Activated T-cell treated with anti-CD3 and anti-CD28 coated beads, Interleukin-2, amount 50 U/mL, for 24 hours (primary cell): ENCODE measurements around the gene TOPAZ1.
A peak's percentile ranks its signal among the peaks of the same experiment; 100 is the strongest.
"Not testable (repeated sequence)": the region's sequence is repeated elsewhere in the genome, so short reads cannot be mapped to it uniquely, and the experiment has no call there.

Experiments
- DNase-seq: peaks from one replicate; pipeline ENCODE4 v3.0.0-alpha.2; 2020
- H3K27ac Mint-ChIP-seq: 2 replicates; pipeline ENCODE4 v1.8.0; 2020; ENCODE audit warnings: mild to moderate bottlenecking, mixed read lengths
- H3K27me3 Mint-ChIP-seq: 2 replicates; pipeline ENCODE4 v1.8.0; 2020; ENCODE audit warnings: mixed read lengths
- H3K36me3 Mint-ChIP-seq: 2 replicates; pipeline ENCODE4 v1.8.0; 2020; ENCODE audit warnings: low read depth, mixed read lengths
- H3K4me1 Mint-ChIP-seq: 2 replicates; pipeline ENCODE4 v1.8.0; 2020; ENCODE audit warnings: low read depth, mixed read lengths
- H3K4me3 Mint-ChIP-seq: 2 replicates; pipeline ENCODE4 v1.8.0; 2020; ENCODE audit warnings: mild to moderate bottlenecking, moderate library complexity, mixed read lengths
- H3K9me3 Mint-ChIP-seq: 2 replicates; pipeline ENCODE4 v1.8.0; 2020; ENCODE audit warnings: mixed read lengths

The TOPAZ1 gene

DNA sequence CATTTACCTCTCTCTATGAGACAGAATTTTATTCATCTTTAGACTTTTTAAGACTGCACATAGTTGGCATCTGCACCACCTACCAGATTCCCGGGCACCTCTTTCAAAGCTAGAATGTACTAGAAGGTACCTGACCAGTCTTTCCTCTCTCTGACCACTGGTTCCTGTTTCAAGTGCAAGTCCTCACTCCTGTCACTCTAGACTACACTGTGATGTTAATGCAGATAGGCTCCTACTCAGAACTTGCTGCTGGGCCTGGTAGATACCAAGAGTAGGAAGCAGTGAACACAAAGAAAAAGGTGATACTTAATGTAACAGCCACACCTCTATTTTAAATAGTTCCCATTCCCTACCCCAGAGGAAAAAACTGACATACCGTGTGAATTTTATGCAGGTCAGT, 88.8 kb downstream of the TOPAZ1 start:
- Mint-ChIP-seq H3K4me1 (no peaks in the 10 kb centered on the region), H3K9me3 (no peaks in the 10 kb centered on the region), H3K4me3 (no peak overlapping the region), H3K27me3 (peaks cover 33% of the 10 kb centered on the region), H3K27ac (no peak overlapping the region), H3K36me3 (no peaks in the 10 kb centered on the region)
- DNase-seq, result no peak

DNA sequence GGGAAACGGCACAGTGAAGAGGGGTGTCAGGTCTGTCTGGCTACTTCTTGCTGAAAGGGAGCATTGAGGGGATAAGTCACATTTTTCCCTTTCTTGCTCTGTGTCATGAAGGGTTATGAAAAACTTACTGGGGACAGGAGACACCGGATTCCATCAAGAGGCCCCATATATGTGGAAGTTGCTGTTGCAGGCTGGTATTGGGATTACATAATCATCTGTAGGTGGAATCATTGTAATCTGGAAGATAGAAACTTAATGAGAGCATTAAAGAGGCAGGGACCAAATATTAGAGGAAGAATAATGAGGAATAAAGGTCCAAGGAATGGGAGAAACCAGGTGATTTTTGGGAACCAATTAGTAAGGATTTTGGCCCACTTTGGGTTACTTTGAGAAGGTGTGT, 92.6 kb downstream of the TOPAZ1 start:
- Mint-ChIP-seq H3K9me3 (no peaks in the 10 kb centered on the region), H3K4me3 (no peak overlapping the region), H3K36me3 (peaks cover 9% of the 10 kb centered on the region), H3K4me1 (peaks cover 12% of the 10 kb centered on the region), H3K27me3 (peaks cover 25% of the 10 kb centered on the region), H3K27ac (no peak overlapping the region)
- DNase-seq, result no peak

DNA sequence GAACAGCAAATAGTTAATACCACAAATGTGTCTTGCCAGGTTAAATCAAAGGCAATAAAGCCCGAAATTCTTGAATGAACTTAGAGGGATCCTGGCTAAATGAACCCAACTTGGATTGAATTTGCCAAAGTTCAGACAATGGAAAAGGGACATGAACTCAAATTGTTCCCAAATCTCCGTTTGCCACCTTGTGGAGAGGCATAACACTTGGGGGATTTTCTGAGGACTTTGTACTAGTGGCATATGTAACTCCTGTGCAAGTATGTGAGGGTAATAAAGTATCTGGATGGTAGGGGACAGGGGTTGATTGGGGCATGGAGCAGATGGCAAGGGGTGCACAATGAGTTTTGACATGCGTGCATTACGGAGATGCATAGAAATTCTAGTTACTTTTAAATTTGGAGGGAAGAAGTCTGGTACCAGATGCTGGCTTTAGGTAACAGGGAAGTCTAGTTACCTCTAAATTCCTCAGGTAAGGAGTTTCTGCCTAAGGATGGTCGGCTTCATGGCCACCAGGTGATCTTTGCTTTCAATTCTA, 95.6 kb downstream of the TOPAZ1 start:
- Mint-ChIP-seq H3K4me1 (peaks cover 27% of the 10 kb centered on the region), H3K36me3 (peaks cover 20% of the 10 kb centered on the region), H3K4me3 (peak overlapping the region; percentile 98)

DNA sequence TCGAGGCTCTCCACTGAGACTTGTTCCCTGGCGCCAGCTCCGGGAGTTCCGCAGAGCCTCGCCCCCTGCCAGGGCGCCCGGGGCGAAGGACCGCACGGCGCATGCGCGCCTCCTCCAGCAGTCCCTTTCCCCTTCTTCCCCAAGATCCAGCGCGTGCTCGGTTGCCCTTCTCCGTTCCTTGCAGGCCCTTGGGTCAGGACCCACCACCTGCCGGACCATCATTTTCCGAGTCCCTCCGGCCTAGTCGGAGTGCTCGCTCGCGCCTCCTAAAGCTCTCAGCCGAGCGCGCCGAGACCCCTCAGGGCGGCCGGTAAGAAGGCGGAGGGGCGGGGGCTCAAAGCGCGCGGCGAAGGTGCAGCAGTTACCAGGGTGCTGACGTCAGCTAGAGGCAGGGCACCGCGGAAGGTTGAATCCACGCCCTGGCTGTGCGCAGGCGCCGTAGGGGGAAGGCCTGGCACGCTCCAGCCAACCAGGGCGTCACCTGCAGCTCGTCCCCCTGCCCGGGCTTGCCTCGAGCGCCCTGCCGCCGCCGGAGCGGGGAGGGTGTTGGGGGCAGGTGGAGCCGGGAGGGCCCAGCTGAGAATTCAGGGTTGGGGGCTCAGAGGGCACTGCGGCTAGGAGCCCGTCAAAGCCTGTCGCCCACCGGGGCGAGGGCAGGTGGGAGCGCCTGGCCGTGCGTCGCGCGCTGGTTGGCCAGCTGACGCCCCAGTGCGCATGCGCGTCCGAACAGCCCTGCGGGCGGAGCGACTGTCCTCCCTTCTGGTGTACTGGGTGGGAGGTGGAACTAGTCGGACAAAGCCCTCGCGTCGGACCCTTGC, 96.5 kb downstream of the TOPAZ1 start, which contains the start of gene TCAIM:
Gene TCAIM (plus strand): TSS at position 757 of the 818 bp plus-strand sequence. CDS start 16,017 bp downstream, outside the sequence.
- no peaks in the 10 kb centered on the region for H3K9me3 Mint-ChIP-seq
- peak within 1 kb of the TSS; percentile 99 for H3K27ac Mint-ChIP-seq

More for the DNA sequence above, 95.6 kb downstream of the TOPAZ1 start:
- peak overlapping the region; percentile 99 for H3K27ac Mint-ChIP-seq
- DNase-seq, result no peak
- no peaks in the 10 kb centered on the region for H3K9me3 Mint-ChIP-seq
- peaks cover 12% of the 10 kb centered on the region for H3K27me3 Mint-ChIP-seq

DNA sequence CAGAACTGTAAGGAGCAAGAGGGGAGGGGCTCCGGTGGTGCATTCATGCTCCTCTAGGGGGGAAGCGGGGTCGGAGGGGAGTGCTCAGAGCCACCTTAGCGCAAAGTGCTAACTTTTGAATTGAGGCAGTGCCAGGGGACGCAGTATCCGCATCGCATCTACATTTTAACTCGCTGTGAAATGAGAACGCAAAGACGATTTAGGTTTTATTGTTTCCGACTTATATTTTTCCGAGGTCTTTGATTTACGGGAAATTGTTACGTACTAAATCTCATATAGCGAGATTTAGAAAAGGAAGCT, 97.1 kb downstream of the TOPAZ1 start:
- no peak for DNase-seq
- H3K4me3 Mint-ChIP-seq, result peak overlapping the region; percentile 98
- peaks cover 29% of the 10 kb centered on the region for H3K4me1 Mint-ChIP-seq

More for the DNA sequence above, 96.5 kb downstream of the TOPAZ1 start, which contains the start of gene TCAIM:
- peak within 1 kb of the TSS; percentile 98 for H3K4me3 Mint-ChIP-seq
- peak; percentile 99 for DNase-seq
- peaks cover 20% of the 10 kb centered on the region for H3K36me3 Mint-ChIP-seq
- peaks cover 29% of the 10 kb centered on the region for H3K4me1 Mint-ChIP-seq
- peaks cover 9% of the 10 kb centered on the region for H3K27me3 Mint-ChIP-seq

DNA sequence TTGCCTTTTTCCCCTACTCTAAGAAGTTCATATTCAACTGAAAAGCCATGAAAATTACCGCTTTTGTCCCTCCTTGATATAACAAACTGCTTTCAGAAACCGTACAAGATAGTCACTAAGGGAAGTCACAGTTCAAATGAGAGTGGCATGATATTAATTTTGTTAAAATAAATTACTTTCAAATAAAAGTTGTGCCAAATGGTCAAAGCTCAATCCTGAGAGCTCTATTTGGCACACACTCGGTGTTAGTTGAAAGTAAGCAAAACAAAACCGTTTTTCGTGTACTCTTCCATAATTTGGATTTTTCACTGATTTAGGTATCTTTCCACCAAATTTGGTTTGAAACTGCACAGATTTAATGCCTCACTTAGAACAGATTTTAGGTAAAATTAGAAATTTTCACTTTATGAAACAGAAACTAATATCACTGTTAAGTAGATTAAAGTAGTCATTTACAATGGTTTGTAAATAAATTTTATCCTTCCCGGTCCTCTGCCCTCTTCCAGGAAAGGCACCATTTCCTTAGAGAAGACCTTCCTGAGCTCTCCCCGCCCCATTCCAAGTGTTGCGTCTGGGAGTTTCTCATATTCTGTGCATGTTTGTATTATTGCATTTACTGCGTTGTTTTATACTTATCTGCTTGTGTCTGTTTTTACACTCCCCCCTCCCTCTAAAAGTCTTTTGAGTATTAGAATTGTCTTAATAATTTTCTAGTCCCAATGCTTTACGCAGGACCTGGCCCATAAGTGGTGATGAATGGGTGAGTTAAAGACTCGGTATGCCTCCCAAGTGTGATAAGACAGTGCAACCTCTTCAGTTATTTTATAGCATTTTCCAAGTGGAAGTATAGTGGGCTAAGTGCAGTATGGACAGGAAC, 97.7 kb downstream of the TOPAZ1 start:
- no peak for DNase-seq
- Mint-ChIP-seq H3K27ac (peak overlapping the region; percentile 99), H3K36me3 (peaks cover 20% of the 10 kb centered on the region), H3K9me3 (no peaks in the 10 kb centered on the region), H3K4me1 (peaks cover 29% of the 10 kb centered on the region), H3K27me3 (peaks cover 5% of the 10 kb centered on the region), H3K4me3 (peak overlapping the region; percentile 98)

More for the DNA sequence above, 97.1 kb downstream of the TOPAZ1 start:
- Mint-ChIP-seq H3K27ac (peak overlapping the region; percentile 99), H3K27me3 (peaks cover 5% of the 10 kb centered on the region), H3K36me3 (peaks cover 20% of the 10 kb centered on the region), H3K9me3 (no peaks in the 10 kb centered on the region)

DNA sequence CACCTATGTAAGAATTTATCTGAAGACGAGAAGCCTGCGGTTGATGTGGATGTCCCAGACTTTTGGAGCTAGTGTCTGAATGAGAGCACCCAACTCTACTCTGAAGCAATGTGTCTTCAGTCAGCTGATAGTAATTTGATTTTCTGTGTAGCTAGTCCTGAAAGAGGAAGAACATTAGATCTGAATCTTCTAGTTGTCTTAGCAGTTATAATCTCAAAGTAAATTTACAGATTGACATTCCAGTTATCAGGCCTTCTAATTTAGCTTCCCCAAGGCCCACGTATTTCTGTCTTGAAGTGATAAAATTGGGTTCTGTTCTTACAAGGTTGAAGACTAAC, 98.3 kb downstream of the TOPAZ1 start:
- no peaks in the 10 kb centered on the region for H3K27me3 Mint-ChIP-seq
- DNase-seq, result no peak
- peak overlapping the region; percentile 99 for H3K27ac Mint-ChIP-seq

DNA sequence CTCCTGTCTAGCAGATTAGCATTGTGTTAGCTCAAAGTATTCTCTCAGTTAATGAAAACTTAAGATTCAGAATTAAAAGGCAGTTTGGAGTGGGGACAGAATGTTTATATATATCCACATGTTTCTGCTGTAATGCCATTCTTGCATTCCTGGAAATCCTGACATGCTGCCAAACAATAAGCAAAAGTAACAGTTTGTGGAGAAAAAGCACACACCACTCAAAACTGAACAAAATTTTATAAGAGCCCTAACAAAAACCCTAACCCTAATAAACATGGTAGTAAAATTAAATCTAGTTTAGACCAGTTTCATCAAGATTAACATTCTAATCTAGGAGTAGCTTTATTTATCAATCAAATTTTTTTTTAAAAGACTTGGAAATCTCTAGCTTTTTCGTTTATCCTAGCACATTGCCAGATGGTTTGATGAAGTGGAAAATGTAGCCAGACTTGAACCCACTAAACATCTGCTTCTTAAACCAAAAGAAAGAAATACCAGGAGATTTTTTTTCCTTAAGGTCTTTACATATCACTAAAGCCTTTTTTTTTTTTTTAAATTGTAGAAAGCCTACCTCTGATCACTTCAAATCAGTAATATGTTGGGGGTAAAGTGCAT, 100.6 kb downstream of the TOPAZ1 start:
- no peak overlapping the region for H3K27ac Mint-ChIP-seq
- H3K27me3 Mint-ChIP-seq, result no peaks in the 10 kb centered on the region
- H3K36me3 Mint-ChIP-seq, result peaks cover 20% of the 10 kb centered on the region
- H3K4me3 Mint-ChIP-seq, result no peak overlapping the region
- H3K9me3 Mint-ChIP-seq, result no peaks in the 10 kb centered on the region
- DNase-seq, result no peak
- H3K4me1 Mint-ChIP-seq, result peaks cover 31% of the 10 kb centered on the region

More for the DNA sequence above, 98.3 kb downstream of the TOPAZ1 start:
- Mint-ChIP-seq H3K36me3 (peaks cover 20% of the 10 kb centered on the region), H3K4me1 (peaks cover 32% of the 10 kb centered on the region), H3K9me3 (no peaks in the 10 kb centered on the region), H3K4me3 (peak overlapping the region; percentile 98)

DNA sequence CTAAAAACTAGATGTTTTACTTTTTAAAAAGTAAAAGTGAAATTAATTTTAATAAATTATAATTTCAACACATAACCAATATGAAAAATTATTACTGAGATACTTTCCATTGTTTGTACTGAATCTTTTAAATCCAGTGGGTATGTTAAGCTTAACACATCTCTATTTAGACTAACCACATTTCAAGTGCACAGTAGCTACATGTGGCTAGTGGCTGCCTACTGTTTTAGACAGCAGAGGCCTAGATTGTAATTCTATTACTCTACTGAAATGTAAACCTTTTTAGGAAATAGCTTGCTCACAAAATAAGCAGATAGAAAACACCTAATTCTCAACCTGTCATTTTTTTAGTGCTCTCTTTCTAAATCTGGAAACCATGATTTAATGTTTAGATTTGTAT, 101.7 kb downstream of the TOPAZ1 start:
- Mint-ChIP-seq H3K4me1 (peaks cover 24% of the 10 kb centered on the region), H3K27ac (no peak overlapping the region), H3K36me3 (peaks cover 18% of the 10 kb centered on the region), H3K9me3 (no peaks in the 10 kb centered on the region), H3K27me3 (no peaks in the 10 kb centered on the region), H3K4me3 (no peak overlapping the region)
- DNase-seq, result no peak

DNA sequence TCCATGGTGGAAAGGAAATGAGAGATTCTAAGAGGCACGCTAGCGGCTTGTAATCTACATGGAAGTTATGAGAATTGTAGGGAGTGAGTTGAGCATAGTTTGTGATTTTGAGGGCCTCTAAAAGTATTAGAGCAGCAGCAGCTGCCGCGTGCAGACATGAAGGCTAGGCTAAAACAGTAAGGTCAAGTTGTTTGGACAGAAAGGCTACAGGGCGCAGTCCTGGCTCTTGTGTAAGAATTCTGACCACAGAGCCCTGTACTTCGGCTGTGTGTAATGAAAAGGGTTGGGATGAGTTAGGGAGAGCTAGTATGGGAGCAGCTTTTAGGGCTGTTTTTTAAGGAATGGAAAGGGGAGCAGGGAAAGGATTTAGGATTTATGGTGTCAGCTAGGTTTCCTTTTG, 104.9 kb downstream of the TOPAZ1 start:
- H3K36me3 Mint-ChIP-seq, H3K4me1 Mint-ChIP-seq, H3K4me3 Mint-ChIP-seq, H3K27me3 Mint-ChIP-seq, DNase-seq, H3K9me3 Mint-ChIP-seq, H3K27ac Mint-ChIP-seq: not testable (repeated sequence)

DNA sequence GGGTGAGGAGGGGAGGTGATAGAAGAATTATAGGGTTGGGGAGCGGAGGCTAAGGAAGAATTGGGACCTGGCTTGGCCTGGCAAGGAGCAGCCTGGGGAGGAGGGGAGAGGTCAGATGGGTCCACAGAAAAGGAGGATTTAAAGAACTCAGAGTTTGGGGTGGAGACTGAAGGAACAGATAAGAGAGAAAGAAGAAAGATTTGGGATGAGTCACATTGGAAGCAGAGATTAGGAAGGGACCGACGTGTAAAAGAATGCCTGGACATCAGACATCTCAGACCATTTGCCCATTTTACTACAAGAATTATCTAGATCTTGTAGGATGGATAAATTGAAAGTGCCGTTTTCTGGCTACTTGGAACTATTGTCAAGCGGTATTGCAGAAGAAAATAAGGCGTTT, 107.3 kb downstream of the TOPAZ1 start:
- no peak overlapping the region for H3K27ac Mint-ChIP-seq
- H3K36me3 Mint-ChIP-seq, result peaks cover 10% of the 10 kb centered on the region
- no peak for DNase-seq
- H3K4me1 Mint-ChIP-seq, result peaks cover 6% of the 10 kb centered on the region
- no peak overlapping the region for H3K4me3 Mint-ChIP-seq
- no peaks in the 10 kb centered on the region for H3K9me3 Mint-ChIP-seq
- no peaks in the 10 kb centered on the region for H3K27me3 Mint-ChIP-seq

DNA sequence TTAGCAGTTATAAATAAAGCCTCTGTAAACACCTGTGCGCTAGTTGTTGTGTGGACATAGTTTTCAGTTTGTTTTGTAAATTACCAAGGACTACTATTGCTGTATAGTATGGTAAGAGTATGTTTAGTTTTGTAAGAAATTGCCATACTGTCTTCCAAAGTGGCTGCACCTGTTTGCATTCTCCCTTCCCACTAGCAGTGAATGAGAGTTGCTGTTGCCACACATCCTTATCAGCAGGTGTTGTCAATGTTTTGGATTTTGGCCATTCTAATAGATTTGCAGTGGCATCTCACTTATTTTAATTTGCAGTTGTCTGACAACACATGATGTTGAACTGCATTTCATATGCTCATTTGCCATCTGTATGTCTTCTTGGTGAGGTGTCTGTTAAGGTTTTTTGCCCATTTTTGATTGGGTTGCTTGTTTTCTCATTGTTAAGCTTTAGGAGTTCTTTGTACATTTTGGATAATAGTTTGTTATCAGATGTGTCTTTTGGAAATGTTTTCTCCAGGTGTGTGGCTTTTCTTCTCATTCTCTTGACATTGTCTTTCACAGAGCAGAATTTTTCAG, 111.8 kb downstream of the TOPAZ1 start:
- Mint-ChIP-seq H3K4me3 (no peak overlapping the region), H3K27me3 (no peaks in the 10 kb centered on the region), H3K36me3 (peaks cover 33% of the 10 kb centered on the region), H3K27ac (no peak overlapping the region), H3K4me1 (peaks cover 3% of the 10 kb centered on the region), H3K9me3 (no peaks in the 10 kb centered on the region)
- no peak for DNase-seq

DNA sequence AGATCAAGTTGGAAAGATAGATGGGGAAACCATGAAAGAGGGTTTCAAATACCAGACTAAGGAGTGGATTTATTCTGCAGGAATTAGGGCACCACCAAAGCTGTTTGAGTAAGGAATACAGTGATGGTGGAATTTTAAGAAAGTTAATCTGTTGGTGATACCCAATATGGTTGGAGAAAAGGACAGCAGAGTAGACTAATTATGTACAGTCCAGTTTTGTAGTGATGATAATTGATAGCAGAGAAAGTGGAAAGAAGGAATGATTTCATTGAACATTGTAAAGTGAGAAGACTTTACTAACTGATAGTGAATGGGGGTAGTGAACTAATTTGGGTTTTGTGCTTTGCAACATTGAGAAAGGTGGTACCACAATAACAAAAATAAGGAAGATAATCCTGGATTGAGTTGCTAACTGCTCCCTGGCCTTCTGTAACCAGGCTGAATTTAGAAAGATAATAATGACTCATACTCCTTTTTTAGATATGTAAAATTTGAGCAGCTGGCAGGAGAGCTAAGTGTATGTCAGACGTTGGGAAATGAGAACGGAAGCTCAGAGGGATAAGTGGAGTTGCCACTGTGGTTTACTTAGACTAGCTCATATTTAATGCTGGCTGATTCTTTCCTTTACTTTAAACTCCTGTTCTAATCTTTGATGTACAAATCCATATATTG, 113.8 kb downstream of the TOPAZ1 start:
- Mint-ChIP-seq H3K9me3 (no peaks in the 10 kb centered on the region), H3K36me3 (peaks cover 45% of the 10 kb centered on the region), H3K4me3 (no peak overlapping the region), H3K27ac (no peak overlapping the region), H3K27me3 (no peaks in the 10 kb centered on the region), H3K4me1 (no peaks in the 10 kb centered on the region)
- no peak for DNase-seq
